IMR-90 (cell line): ENCODE data around the gene SLC30A7. TPM values are rescaled to one million over a fixed set of nuclear protein-coding genes. Genes with fewer than 3 reads are reported as not detected.
A peak's percentile ranks its signal among the peaks of the same experiment; 100 is the strongest.

ENCODE experiments used
- ATAC-seq: fragments of 200-7000 bp; cut with Tn5 transposase; 2 replicates; pipeline ENCODE4 v1.9.1; 2020; ENCODE audit warnings: low read depth, mild to moderate bottlenecking, moderate library complexity
- BruUV-seq: library from RNA; stranded (reverse); fragments of 400-500 nt; replicated peaks from 2 replicates; lab custom pipeline; 2021; lab: Mats Ljungman, UMichigan
- CTCF ChIA-PET: fragments of 300-600 bp; formaldehyde crosslinking; extraction: SDS; loops from one replicate; lab custom pipeline; 2021; ENCODE audit warnings: antibody characterized with exemption; lab: Yijun Ruan, JAX
- POLR2A ChIA-PET: fragments of 300-600 bp; sonication (Branson Sonifier 250); formaldehyde crosslinking; loops from one replicate; lab custom pipeline; 2022; ENCODE audit warnings: antibody characterized with exemption; ENCODE audit not compliant: unreplicated experiment; lab: Charles Lee
- DNase-seq: peaks from one replicate; pipeline ENCODE4 v3.0.0; 2013
- H2AFZ ChIP-seq: replicated peaks from 2 replicates; pipeline ENCODE3; 2013; ENCODE audit warnings: low read length, mild to moderate bottlenecking; ENCODE audit not compliant: poor library complexity
- H2AK5ac ChIP-seq: 2 replicates; pipeline ENCODE4 v1.6.1; 2013; ENCODE audit warnings: low read depth, low read length, inconsistent platforms
- H2AK9ac ChIP-seq: replicated peaks from 2 replicates; pipeline ENCODE3; 2013; ENCODE audit warnings: mild to moderate bottlenecking, low read depth, low read length, moderate library complexity; ENCODE audit not compliant: poor library complexity
- H2BK120ac ChIP-seq: 2 replicates; pipeline ENCODE4 v1.6.1; 2013; ENCODE audit warnings: low read depth, low read length, inconsistent platforms
- H2BK15ac ChIP-seq: 3 replicates; pipeline ENCODE4 v1.6.1; 2013; ENCODE audit warnings: low read depth, low read length, inconsistent platforms
- H2BK20ac ChIP-seq: 2 replicates; pipeline ENCODE4 v1.6.1; 2013; ENCODE audit warnings: low read depth, mild to moderate bottlenecking, inconsistent platforms, low read length, moderate library complexity
- H2BK5ac ChIP-seq: 2 replicates; pipeline ENCODE4 v1.6.1; 2013; ENCODE audit warnings: mild to moderate bottlenecking, low read depth, low read length, inconsistent platforms; ENCODE audit not compliant: poor library complexity, severe bottlenecking
- H3K14ac ChIP-seq: replicated peaks from 2 replicates; pipeline ENCODE4 v1.6.1; 2013; ENCODE audit warnings: low read depth, low read length, inconsistent platforms
- H3K18ac ChIP-seq: 2 replicates; pipeline ENCODE4 v1.6.1; 2013; ENCODE audit warnings: low read depth, low read length, control low read depth
- H3K23ac ChIP-seq: 2 replicates; pipeline ENCODE4 v1.6.1; 2013; ENCODE audit warnings: low read depth, low read length, inconsistent platforms
- H3K27ac ChIP-seq: 2 replicates; pipeline ENCODE4 v1.5.1; 2013; ENCODE audit warnings: mild to moderate bottlenecking, control low read depth, low read length; ENCODE audit not compliant: insufficient read depth
- H3K27me3 ChIP-seq: 2 replicates; pipeline ENCODE4 v1.6.1; 2013; ENCODE audit warnings: low read length; ENCODE audit not compliant: control insufficient read depth, insufficient read depth
- H3K36me3 ChIP-seq: 2 replicates; pipeline ENCODE4 v1.6.1; 2013; ENCODE audit warnings: low read length, mixed read lengths; ENCODE audit not compliant: control insufficient read depth, insufficient read depth
- H3K4ac ChIP-seq: 2 replicates; pipeline ENCODE4 v1.6.1; 2013; ENCODE audit warnings: low read depth, low read length, inconsistent platforms
- H3K4me1 ChIP-seq: 2 replicates; pipeline ENCODE4 v1.6.1; 2013; ENCODE audit warnings: low read length, mixed read lengths; ENCODE audit not compliant: control insufficient read depth, insufficient read depth
- H3K4me2 ChIP-seq: 2 replicates; pipeline ENCODE4 v1.6.1; 2013; ENCODE audit warnings: low read depth, mild to moderate bottlenecking, control low read depth, low read length, moderate library complexity
- H3K4me3 ChIP-seq: 2 replicates; pipeline ENCODE4 v1.5.1; 2013; ENCODE audit warnings: low read depth, mild to moderate bottlenecking, control low read depth, low read length, moderate library complexity; ENCODE audit not compliant: insufficient read depth
- H3K56ac ChIP-seq: 2 replicates; pipeline ENCODE4 v1.6.1; 2013; ENCODE audit warnings: low read length, inconsistent platforms; ENCODE audit not compliant: insufficient read depth; ENCODE audit errors: extremely low read depth
- H3K79me1 ChIP-seq, 2 experiments: 2 replicates each; pipeline ENCODE4 v1.6.1; 2013; ENCODE audit warnings: low read length in 2 of 2, inconsistent platforms in 1 of 2, low read depth in 1 of 2
- H3K9ac ChIP-seq: 2 replicates; pipeline ENCODE4 v1.6.1; 2013; ENCODE audit warnings: low read depth, low read length, control low read depth
- H3K9me1 ChIP-seq: 2 replicates; pipeline ENCODE4 v1.6.1; 2013; ENCODE audit warnings: low read length, inconsistent platforms; ENCODE audit not compliant: insufficient read depth
- H3K9me3 ChIP-seq: 2 replicates; pipeline ENCODE4 v1.6.1; 2013; ENCODE audit warnings: low read length; ENCODE audit not compliant: control insufficient read depth, insufficient read depth
- H4K20me1 ChIP-seq: 2 replicates; pipeline ENCODE4 v1.6.1; 2013; ENCODE audit warnings: low read length, inconsistent platforms; ENCODE audit not compliant: insufficient read depth
- H4K5ac ChIP-seq: 2 replicates; pipeline ENCODE4 v1.6.1; 2013; ENCODE audit warnings: mild to moderate bottlenecking, low read depth, low read length, control low read depth
- H4K8ac ChIP-seq, 2 experiments: 2 replicates each; pipeline ENCODE4 v1.6.1; 2013; ENCODE audit warnings: low read depth in 2 of 2, low read length in 2 of 2, control low read depth in 1 of 2, inconsistent platforms in 1 of 2
- H4K91ac ChIP-seq: 2 replicates; pipeline ENCODE4 v1.6.1; 2013; ENCODE audit warnings: low read depth, low read length, inconsistent platforms; ENCODE audit not compliant: insufficient read depth
- ELK1 ChIP-seq: fragments of 150-350 bp; IDR thresholded peaks from 2 replicates; pipeline ENCODE4 v1.6.1; 2016; ENCODE audit warnings: low read depth, mild to moderate bottlenecking, low read length, moderate library complexity, borderline replicate concordance
- MAFK ChIP-seq: IDR thresholded peaks from 2 replicates; pipeline ENCODE4 v1.6.1; 2012; ENCODE audit warnings: low read depth, low read length, improper control_type of control experiment
- MAZ ChIP-seq: IDR thresholded peaks from 2 replicates; pipeline ENCODE4 v1.6.1; 2012; ENCODE audit warnings: low read depth, mild to moderate bottlenecking, low read length, improper control_type of control experiment, moderate library complexity, borderline replicate concordance
- NFE2L2 ChIP-seq: fragments of 150-350 bp; IDR thresholded peaks from 2 replicates; pipeline ENCODE4 v1.6.1; 2016; ENCODE audit warnings: low read depth, mild to moderate bottlenecking, low read length
- POLR2A ChIP-seq: IDR thresholded peaks from 2 replicates; pipeline ENCODE4 v1.6.1; 2012; ENCODE audit warnings: mild to moderate bottlenecking, low read depth, low read length
- RAD21 ChIP-seq: IDR thresholded peaks from 2 replicates; pipeline ENCODE4 v1.6.1; 2012; ENCODE audit warnings: low read length, improper control_type of control experiment
- RCOR1 ChIP-seq: IDR thresholded peaks from 2 replicates; pipeline ENCODE4 v1.6.1; 2012; ENCODE audit warnings: mild to moderate bottlenecking, low read length, improper control_type of control experiment; ENCODE audit not compliant: insufficient replicate concordance
- RFX5 ChIP-seq: IDR thresholded peaks from 2 replicates; pipeline ENCODE4 v1.8.0; 2012; ENCODE audit warnings: low read depth, mild to moderate bottlenecking, low read length, moderate library complexity
- SMC3 ChIP-seq: fragments of 150-350 bp; IDR thresholded peaks from 2 replicates; pipeline ENCODE4 v1.6.1; 2016; ENCODE audit warnings: low read depth, mild to moderate bottlenecking, antibody characterized with exemption, low read length, moderate library complexity
- WGBS, 2 experiments: methylation state at CpG; one replicate each; pipeline versions ENCODE4 v1.1.5 to v1.1.7; 2013; ENCODE audit warnings: missing lambda C conversion rate in 2 of 2; ENCODE audit not compliant: insufficient read length in 1 of 2; ENCODE audit errors: extremely low coverage in 2 of 2; 5-methylcytosine and 5-hydroxymethylcytosine counted together
- dilution Hi-C: fragments of 300-500 bp; cut with HindIII; formaldehyde crosslinking; loops from one replicate; pipeline ENCODE4 v1.14.3; 2018; ENCODE audit warnings: low sequenced_read_pairs; ENCODE audit not compliant: unreplicated experiment
- in situ Hi-C: fragments of 300-500 bp; cut with MboI; formaldehyde crosslinking; loops from 3 replicates; pipeline ENCODE4 v1.14.3; 2019; ENCODE audit warnings: low sequenced_read_pairs, inconsistent platforms, mixed read lengths
- intact Hi-C: fragments of 100-400 bp; cut with micrococcal nuclease; formaldehyde crosslinking; loops from 2 replicates; pipeline ENCODE4 v1.10.0; 2022
- polyA plus RNA-seq, 3 experiments: library from polyadenylated mRNA; depleted of rRNA; stranded (reverse); fragments of >200 nt; gene quantifications; 2 replicates each; pipeline ENCODE4 v1.2.3, GENCODE V29; 2012; ENCODE audit warnings: low replicate concordance in 1 of 3
- total RNA-seq: library from RNA; depleted of rRNA; stranded (reverse); fragments of >200 nt; gene quantifications from 2 replicates; pipeline ENCODE4 v1.2.3, GENCODE V29; 2012

SLC30A7 gene
- total and polyA plus RNA-seq, 2 of the 4 experiments (the other 2 are of a cell fraction): 8.4 to 60.2 TPM

GRCh38 chr1:100988121-100988520 lies 92.2 kb downstream of the SLC30A7 start:
- intact Hi-C loops: no loop called here
- H2AK5ac ChIP-seq: peak overlapping the region; percentile 31; the same call in 1 of the 2 replicates
- H4K5ac ChIP-seq: peak overlapping the region; percentile 62; the same call in 1 of the 2 replicates
- H3K4me2 ChIP-seq: no peak overlapping the region; the same call in 1 of the 2 replicates
- TF ChIP-seq POLR2A: no peak
- no peak for TF ChIP-seq NFE2L2
- TF ChIP-seq RFX5: no peak
- no peak for TF ChIP-seq SMC3
- TF ChIP-seq MAFK: no peak
- no peak for TF ChIP-seq ELK1
- TF ChIP-seq RCOR1: no peak
- no peak for TF ChIP-seq RAD21
- no peak for TF ChIP-seq MAZ
- H3K4me3 ChIP-seq: no peak overlapping the region
- no CpG with 5 or more reads among the region's 3 CpGs for WGBS, 2 experiments
- no peaks in the 10 kb centered on the region for H3K27me3 ChIP-seq
- H3K79me1 ChIP-seq: peaks cover 0 to 6% of the 10 kb centered on the region in 2 experiments; a peak in 2 of 4 replicates
- H3K27ac ChIP-seq: peak overlapping the region; percentile 97; the same call in 1 of the 2 replicates
- H3K56ac ChIP-seq: no peak overlapping the region
- H2BK20ac ChIP-seq: 0 out of 2 replicates have a peak overlapping the region, but pooled peaks have one; percentile 9
- peaks cover 8% of the 10 kb centered on the region for H3K4me1 ChIP-seq
- H4K91ac ChIP-seq: no peak overlapping the region
- peak overlapping the region; percentile 82 for H2BK5ac ChIP-seq
- DNase-seq (peak; percentile 86), ATAC-seq (peak; percentile 83)
- no TSS peak for BruUV-seq
- H4K8ac ChIP-seq: no peak overlapping the region
- no peak overlapping the region; the same call in 1 of the 2 replicates for H2BK120ac ChIP-seq
- H2AFZ ChIP-seq: no peak overlapping the region
- in situ Hi-C loops: no loop called here
- no peaks in the 10 kb centered on the region for H3K9me3 ChIP-seq
- no peak overlapping the region for H2BK15ac ChIP-seq
- no peak overlapping the region for H3K23ac ChIP-seq
- H3K18ac ChIP-seq: peak overlapping the region; percentile 75; the same call in 1 of the 2 replicates
- H3K9ac ChIP-seq: no peak overlapping the region; the same call in 1 of the 2 replicates
- H3K14ac ChIP-seq: no peak overlapping the region
- no peak overlapping the region for H2AK9ac ChIP-seq
- dilution Hi-C loops: no loop called here
- no peaks in the 10 kb centered on the region for H3K36me3 ChIP-seq
- H3K4ac ChIP-seq: no peak overlapping the region; the same call in 1 of the 2 replicates
- ChIA-PET CTCF (interaction anchor here (0.6 to 2.1 kb wide), 4 partner anchors 13 to 353 kb away, joined by 3 to 6 read pairs (median 4); no protein-coding TSS in a partner anchor), POLR2A (no interaction called here)
- peaks cover 10% of the 10 kb centered on the region; the same call in 1 of the 2 replicates for H4K20me1 ChIP-seq
- peaks cover 3% of the 10 kb centered on the region; the same call in 1 of the 2 replicates for H3K9me1 ChIP-seq
